HG03060 (cell line): ENCODE data around the gene MGAT4A.

ENCODE experiments used
- ATAC-seq: cut with Tn5 transposase; IDR thresholded peaks from one replicate; pipeline ENCODE4 v1.9.1; 2021; ENCODE audit warnings: low read depth, moderate number of reproducible peaks; ENCODE audit not compliant: unreplicated experiment

MGAT4A gene

DNA sequence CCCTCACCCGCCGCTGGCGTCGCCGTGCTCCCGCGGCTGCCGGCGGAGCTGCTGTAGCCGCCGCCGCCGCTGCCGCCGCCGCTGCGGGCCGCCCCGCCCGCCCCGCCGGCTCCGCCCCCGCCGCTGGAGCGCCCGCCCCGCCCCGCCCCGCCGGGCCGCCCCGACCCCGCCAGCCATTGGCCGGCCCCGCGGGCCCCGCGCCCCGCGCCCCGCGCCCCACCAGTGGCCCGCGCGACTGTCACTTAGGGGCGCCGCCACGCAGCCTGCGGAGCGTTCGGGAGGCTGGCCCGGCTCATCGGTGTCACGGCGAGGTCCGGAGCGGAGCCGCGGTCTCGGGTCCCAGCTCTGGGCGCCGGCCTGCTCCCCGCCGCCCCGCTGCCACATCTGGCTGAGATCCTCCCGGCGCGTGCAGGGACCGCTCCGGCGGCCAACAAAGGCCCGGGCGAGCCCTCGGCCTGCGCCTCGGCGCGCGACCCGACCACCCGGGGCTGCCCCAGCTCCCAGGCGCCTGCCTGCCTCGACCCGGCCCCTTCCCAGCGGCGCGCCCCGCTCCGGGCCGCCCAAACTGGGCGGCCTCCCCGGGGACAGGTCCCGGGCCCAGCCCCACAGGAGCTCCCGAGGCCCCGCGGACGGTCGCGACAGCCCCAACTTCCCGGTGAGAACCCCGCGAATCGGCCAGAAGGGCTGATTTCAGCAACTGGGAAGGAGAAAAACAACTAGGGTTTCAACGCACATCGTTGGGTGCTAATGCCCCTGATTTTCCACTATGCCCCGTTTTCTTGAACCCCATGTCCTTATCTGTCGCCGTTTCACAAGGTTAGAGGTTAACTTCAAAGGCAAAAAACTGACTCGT lies at the start of gene MGAT4A:
TSS of gene MGAT4A (minus strand) at position 92 of the 853 bp plus-strand sequence. CDS start 4,800 bp downstream, outside the sequence.
- ATAC-seq: no peak

DNA sequence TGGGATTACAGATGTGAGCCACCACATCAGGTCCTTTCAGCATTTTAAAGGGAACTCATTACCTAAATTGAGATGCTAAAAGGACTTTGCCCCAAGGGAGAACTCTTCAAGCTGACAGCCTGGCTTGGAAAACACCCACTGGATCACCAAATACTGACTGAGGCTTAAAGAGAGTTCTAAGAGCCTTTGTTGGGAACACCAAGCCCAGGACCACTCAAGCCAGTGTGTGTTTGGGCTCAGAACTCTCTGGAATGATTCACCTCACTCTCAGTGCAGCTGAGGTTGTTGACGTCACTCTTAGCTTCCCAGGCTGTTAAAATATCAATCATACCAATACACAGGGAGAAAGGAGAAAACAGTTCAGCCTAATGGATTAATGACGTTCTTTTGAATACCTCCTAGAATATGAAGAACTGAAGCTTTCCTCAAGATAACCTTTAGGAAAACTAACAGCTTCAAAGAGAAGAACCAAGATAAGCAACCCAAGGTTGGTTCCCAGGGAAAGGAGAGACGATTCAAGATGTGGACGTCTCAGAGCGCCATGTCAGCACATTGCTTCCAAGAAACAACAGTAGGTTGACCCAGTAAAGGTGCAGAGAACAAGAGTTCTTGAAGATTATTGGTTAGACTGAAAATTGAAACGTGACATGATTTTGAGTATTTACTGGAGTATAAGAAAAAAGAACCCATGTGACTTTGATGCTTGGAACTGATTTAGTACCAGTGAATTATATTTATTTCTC lies 48.0 kb upstream of the MGAT4A start:
- ATAC-seq: no peak

DNA sequence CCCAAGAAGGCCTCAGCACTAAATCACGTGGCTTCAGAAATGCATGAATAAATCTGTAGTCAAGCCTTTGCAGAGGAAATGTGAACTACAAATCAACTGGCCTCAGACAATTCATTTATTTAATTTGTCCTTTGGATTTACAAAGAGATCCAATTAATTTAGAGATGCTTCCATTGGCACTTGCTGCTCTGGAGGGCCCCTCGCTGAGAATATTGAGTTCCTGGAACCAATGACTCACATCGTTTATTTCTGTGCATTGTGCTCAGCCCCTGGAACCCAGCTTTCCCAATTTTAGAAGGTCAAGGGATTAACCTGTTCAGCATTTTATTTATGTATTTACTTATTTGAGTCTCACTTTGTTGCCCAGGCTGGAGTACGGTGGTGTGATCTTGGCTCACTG lies 47.2 kb upstream of the MGAT4A start:
- no peak for ATAC-seq

DNA sequence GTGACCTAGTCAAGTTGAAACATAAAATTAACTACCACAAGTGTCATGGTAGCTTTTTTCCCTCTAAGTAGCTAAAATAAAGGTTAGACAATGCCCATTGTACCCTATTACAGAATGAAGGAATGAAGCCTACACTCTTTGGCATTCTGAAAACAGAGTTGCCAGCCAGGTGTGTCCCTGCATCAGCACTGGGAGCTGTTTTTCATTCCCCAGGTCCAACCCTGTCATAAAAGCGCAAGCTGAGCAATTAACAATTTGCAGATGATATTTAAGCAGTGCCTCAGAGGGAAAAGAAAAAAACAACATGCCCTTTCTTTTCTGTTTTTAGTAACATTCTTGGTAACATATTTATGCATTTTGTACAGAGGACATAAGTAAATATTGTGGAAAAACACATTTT lies 46.8 kb upstream of the MGAT4A start:
- no peak for ATAC-seq

DNA sequence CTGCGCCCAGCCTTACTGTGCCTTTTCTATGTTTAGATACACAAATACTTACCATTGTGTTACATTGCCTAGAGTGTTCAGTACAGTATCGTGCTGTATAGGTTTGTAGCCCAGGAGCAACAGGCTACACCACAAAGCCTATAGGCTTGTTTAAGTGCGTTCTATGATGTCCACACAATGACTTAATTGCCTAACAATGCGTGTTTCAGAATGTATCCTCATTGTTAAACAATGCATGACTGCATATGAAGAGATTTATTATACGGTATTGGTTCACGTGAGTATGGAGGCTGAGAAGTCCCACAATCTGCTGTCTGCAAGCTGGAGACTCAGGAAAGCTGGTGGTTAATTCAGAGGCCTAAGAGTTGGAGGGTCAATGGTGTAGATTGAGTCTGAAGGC lies 46.1 kb upstream of the MGAT4A start:
- ATAC-seq: no peak

DNA sequence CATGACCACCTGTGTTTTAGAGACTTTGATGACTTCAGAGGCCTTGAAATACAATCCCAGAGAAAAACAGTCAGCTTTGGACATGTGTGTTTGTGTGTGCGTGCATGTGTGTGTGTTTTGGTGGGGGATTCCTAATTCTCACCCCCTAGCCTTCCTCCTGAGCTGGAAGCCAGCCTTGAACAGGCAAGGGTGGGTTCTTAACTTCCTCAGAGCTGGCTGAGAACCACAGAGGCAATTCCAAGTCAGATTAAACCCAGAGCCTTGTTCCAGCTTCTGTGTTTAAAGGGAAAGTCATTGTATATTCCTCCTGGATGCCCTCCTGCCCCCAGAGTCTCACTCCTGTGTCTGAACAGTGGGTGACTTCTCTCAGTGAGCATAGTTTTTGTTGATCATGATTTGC lies 45.2 kb upstream of the MGAT4A start:
- ATAC-seq: no peak

DNA sequence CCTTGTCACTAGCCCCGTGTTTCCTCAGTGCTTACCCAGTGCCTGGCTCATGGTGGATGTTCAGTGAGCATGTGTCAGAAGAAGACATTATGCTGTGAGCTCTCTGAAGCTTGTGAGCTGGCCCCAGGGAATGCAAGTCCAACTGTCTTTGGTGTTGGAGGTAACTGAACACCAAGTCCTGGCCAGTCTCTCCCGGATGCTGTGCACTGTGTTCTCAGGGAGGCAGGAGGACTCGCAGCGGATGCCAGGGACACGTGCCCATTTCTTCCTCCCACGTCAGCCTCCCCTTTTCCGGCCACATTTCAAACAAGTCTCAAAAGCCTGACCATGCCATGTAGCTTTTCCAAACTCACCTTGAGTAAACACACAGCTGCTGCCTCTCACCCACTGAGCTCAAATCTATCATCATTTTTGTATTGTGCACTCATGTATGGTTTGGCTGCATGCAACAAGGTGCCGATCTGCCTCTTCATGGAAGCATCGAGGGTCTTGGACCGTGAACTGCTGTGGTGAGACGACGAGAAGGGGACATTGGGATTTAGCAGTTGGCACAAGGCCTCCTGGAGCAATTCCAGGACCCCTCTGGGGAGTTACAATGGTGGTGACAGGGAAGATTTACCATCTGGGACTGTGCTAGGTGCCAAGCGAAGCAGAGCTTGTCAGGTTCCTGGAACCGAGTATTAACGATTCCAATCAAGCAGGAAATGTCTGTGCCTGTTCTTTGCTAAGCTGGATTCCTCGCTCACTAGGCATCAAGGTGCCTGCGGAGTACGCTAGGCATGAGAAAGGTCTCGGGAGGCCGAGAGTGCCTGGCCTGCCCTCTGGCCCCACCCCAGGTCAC lies 44.4 kb upstream of the MGAT4A start:
- ATAC-seq: no peak

DNA sequence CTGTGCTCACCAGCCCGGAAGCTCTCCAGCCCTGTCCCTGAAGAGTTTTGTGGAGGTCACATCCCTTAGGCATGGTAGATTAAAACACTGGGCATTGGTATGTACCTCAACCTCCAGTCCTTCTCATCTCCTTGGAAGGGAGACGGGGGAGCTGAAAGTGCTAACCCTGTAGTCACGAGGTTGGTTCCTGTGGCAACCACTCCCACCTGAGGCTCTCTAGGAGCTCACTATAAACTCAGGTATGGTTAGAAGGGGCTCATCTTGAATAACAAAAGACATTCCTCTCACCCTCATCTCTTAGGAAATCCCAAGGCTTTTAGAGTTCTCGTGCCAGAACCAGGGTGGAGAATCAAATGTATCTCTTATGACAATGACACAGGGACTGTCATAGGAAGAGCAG lies 43.0 kb upstream of the MGAT4A start:
- no peak for ATAC-seq

DNA sequence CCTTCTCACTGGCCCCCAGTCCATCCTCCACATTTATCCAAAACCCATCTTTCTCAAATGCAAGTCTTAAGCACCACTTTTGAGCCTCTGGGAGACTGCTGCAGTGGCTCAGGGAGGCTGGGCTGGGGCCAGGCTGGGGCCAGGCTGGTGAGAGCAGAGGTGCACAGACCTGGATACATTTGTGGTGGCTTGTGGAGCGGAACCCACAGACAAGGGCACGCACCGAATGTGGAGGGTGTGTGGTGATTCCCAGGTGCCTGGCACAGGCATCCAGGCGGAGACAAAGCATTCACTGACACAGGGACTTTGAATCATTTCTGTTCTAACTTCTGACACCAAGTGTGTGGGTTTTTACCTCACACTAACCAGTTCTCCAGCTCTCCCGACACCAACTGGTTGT lies 42.2 kb upstream of the MGAT4A start:
- no peak for ATAC-seq

DNA sequence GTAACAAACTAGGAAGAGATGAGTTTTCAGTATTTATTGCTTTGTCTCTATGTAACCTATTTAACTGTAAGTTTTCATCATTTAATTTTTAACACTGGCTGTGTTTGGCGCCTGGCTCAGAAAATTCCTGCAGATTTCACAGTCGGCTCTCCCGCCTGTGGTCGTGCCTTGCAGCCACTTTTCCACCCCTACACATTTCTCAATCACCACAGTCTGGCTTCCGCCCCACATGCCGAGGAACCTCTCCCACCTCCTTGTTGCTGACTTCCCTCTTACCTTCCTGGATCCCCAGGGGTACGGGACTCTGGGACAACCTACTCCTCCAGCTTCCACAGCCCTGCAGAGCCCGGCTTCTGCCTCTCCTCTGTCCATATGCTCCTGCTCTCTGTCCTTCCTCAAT lies 41.6 kb upstream of the MGAT4A start:
- ATAC-seq: no peak

DNA sequence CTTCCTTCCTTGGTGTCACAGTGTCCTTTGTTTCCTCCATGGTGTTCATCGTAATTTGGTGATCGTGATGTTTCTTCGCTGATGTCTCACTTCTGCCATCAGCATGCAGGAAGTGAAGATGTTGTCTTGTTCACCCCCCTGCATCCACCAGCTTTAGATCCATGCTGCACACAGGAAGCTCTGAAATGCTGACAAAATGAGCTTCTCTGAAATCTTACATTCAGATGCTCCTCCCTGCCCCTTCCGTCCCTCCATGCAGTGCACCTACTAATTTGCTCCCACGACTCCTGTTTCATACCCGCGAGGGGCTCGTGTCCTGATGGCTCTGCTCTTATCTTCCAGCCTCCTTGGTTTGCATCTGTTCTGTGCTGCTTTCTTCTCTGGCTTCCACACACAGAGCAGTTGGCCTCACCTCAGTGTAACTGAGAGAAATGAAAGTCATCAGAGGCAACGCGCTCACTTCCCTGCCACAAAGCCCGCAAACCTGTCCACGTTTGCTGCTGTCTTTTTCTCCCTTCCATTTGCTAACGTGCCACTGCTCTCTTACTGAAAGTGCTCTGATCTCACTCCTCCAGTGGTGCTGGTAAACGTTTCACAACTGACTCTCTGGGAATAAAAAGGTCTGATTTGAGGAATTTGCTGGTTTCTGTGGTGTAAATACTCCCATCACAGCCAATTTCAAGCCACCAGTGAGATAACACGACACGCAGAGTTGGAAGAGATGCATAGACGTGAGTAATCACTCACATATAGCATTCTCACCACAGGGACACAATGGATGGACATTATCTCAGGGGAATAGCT lies 41.0 kb upstream of the MGAT4A start:
- no peak for ATAC-seq

DNA sequence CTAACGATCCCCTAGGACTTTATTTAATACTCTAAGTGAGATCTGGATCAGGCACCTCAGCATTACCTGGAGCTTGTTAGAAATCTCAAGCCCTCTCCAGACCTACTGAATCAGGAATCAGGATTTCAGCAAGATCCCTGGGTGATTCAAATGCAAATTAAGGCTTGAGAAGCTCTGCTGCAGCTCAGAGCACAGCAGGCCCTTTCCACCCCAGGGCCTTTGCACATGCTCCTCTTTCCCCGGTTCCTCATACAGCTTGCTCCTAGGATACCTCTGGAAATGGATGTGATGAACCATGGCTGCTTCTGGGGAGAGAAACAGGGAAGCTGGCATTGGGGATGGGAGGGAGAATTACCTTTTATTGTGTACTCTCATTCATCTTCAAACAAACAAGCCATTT lies 40.3 kb upstream of the MGAT4A start:
- ATAC-seq: no peak

DNA sequence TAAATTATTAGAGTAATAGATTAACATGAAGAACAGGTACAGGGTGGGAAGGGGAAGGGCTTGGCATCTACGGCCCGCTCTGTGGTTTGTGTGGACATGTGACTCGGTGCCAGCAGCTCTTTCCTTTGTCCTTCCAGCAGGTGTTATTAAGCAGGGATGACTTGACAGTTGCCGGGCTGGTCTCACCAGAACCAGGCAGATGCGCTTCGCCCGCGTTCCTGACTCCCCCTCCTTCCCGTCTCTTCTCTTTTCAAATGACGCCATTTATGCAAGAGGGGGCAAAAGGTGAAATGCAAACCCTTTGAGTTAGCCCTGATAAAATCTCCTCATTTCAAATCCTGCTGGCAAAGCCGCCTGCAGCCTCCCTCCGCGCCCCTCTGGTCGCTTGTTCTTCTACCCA lies 38.9 kb upstream of the MGAT4A start:
- no peak for ATAC-seq

DNA sequence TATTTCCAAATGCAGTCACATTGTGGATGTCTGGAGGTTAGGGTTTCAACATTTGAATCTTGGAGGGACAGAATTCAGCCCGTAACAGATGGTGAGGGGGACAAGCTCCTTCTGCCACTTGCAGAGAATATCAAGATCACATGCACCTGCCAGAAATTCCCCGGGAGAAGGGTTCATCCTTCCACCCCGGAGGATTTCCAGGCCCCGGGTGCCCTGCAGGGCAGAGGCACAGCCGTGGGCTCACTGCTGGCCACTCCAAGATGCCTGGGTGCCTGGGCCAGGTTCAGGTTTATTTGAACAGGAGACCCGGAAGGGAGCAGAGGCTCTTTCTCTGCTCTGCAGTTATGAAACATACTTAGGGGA lies 38.2 kb upstream of the MGAT4A start:
- no peak for ATAC-seq

DNA sequence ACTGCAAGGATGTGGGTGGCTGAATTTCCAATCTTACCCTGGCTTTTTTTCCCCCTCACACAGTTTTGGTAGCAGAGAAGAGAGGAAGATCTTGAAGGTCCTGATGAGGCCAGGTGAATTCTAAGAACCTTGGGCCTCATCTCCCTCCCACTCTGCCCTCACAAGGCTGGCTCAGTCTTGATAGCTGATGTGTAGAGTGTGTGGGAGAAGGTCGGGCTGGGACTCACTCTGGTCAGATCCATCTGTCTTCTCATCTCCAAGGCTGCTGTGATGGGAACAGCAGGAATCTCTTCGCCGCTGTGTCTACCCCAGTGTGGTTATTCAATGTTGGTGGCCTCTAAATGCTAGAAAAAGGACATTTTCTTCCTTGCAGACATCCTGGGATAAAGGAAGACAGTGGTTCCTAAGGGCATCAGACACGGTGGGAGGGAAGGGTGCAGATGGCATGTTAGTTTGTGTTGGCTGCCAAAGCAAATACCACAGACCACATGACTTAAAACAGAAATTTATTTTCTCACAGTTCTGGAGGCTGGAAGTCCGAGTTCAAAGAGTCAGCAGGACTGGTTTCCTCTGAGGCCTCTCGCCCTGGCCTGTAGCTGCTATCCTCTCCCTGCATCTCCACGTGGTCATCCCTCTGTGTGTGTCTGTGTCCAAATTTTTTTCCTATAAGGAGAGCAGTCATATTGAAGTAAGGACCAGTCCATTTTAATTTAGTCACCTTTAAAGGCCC lies 37.6 kb upstream of the MGAT4A start:
- no peak for ATAC-seq

DNA sequence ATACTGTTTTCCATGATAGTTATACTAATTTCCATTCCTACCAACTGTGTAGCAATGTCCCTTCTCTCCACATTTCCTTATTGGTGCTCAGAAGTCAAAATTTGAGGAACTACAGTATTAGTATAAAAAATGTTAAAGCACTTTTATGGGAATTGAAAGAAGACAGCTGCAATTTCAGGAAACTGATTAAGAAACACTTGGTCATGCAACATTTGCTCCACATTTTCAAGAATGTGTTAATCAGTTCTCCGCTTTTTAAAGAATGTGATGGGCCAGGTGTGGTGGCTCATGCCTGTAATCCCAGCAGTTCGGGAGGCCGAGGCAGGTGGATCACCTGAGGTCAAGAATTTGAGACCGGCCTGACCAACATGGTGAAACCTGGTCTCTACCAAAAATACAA lies 33.6 kb upstream of the MGAT4A start:
- ATAC-seq: no peak

DNA sequence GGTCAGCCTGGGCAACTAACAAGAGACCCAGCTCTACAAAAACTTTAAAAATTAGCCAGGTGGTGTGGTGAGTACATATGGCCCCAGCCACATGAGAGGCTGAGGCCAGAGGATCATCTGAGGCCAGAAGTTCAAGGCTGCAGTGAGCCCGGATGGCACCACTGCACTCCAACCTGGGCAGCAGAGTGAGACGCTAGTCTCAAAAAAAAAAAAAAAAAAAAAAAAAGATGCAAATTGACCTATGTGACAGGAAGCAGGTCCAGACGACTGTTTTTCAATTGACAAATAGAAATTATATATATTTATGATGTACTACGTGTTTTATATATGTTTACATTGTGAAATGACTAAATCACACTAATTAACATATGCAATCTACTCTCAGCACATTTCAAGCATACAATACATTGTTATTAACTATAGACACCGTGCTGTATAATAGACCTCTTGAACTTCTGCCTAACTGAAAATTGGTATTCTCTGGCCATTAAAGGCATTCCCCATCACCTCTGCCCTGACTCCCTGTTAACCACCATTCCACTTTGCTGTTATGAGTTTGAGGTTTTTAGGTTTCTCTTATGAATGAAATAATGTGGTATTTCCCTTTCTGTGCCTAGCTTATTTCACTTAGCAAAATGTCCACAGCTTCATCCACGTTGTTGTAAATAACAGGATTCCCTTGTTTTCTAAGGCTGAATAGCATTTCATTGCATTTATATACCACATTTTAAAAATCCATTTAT lies 32.4 kb upstream of the MGAT4A start:
- no peak for ATAC-seq

DNA sequence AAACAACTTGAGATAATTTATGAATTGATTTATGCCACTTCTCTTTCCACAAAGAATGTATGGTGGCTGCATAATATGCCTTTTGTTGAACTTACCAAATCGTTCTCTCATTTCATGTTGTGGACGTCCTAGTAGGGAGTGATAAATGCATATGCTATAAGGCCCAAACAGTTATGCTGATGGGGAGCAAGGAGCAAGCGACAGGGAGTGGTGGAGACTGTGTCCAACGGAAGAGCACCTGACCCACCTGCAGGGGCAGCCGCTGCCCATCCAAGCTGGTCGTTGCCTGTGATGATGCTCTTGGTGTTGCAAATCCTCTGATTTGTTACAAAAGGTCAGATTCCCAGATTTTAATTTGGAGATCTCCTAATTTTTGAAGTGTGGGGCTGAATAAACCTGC lies 31.0 kb upstream of the MGAT4A start:
- ATAC-seq: no peak

DNA sequence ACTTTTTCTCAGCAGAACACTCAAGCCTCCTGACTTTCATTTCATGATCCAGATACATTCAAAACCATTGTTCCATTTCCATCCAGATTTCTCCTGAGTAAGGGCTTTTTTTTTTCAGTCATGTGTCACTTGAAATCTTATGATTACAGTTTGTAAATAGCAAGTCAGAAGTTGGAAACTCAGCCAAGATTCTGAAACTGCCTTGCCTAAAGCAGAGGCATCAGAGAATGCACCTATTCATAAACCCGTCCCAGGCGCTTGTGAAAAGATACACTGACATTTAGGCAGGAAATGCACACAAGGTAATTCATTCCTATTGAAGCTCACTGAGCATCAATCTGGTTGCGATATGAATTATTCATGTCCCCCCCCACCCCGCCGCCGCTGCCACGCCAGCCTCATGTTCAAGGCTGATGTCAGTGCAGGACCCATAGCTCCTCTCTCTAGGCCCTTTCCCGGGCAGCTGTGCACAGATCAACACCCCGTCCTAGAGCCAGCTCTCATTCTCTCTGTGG lies 30.4 kb upstream of the MGAT4A start:
- ATAC-seq: no peak
